Stimulated activated naive CD8-positive, alpha-beta T cell treated with anti-CD3 and anti-CD28 coated beads, Interleukin-15, amount 100 ng/mL, for 72 hours (primary cell): ENCODE data around the gene DYNLRB1.

Experiments used
- ATAC-seq: fragments of 150-1000 bp; cut with Tn5 transposase; 2 replicates; pipeline ENCODE4 v1.10.0; 2021; ENCODE audit warnings: mild to moderate bottlenecking, moderate library complexity
- DNase-seq, 2 donors: peaks; one replicate each; pipeline ENCODE4 v3.0.0; 2021 to 2022
- H3K27ac Mint-ChIP-seq, 2 donors: one replicate each; pipeline ENCODE4 v1.8.0; 2022; ENCODE audit warnings: mild to moderate bottlenecking in 2 of 2, mixed read lengths in 2 of 2, moderate library complexity in 2 of 2
- H3K27me3 Mint-ChIP-seq: one replicate; pipeline ENCODE4 v1.8.0; 2022; ENCODE audit warnings: mixed read lengths
- H3K4me1 Mint-ChIP-seq: one replicate; pipeline ENCODE4 v1.8.0; 2022; ENCODE audit warnings: mild to moderate bottlenecking, mixed read lengths
- H3K4me3 Mint-ChIP-seq, 2 donors: one replicate each; pipeline ENCODE4 v1.8.0; 2022; ENCODE audit warnings: mild to moderate bottlenecking in 2 of 2, mixed read lengths in 2 of 2, moderate library complexity in 1 of 2
- H3K9me3 Mint-ChIP-seq, 2 donors: one replicate each; pipeline ENCODE4 v1.8.0; 2022; ENCODE audit warnings: mixed read lengths in 2 of 2

Gene DYNLRB1

GRCh38 chr20:34536798-34537394 lies 20.7 kb downstream of the DYNLRB1 start:
- no peaks in the 10 kb centered on the region for H3K27me3 Mint-ChIP-seq
- H3K27ac Mint-ChIP-seq, result no peak overlapping the region
- DNase-seq (peak in 1 of 2 donors; percentile 23), ATAC-seq (peak; percentile 60)
- peaks cover 10% of the 10 kb centered on the region for H3K4me1 Mint-ChIP-seq
- no peaks in the 10 kb centered on the region for H3K9me3 Mint-ChIP-seq
- no peak overlapping the region for H3K4me3 Mint-ChIP-seq

GRCh38 chr20:34537651-34538050 lies 21.4 kb downstream of the DYNLRB1 start:
- H3K4me3 Mint-ChIP-seq, result no peak overlapping the region
- H3K27ac Mint-ChIP-seq, result no peak overlapping the region
- peaks cover 10% of the 10 kb centered on the region for H3K4me1 Mint-ChIP-seq
- ATAC-seq (no peak), DNase-seq (no peak)
- no peaks in the 10 kb centered on the region for H3K27me3 Mint-ChIP-seq
- H3K9me3 Mint-ChIP-seq, result no peaks in the 10 kb centered on the region

GRCh38 chr20:34538671-34539123 lies 22.5 kb downstream of the DYNLRB1 start:
- H3K27me3 Mint-ChIP-seq, result no peaks in the 10 kb centered on the region
- no peak overlapping the region for H3K4me3 Mint-ChIP-seq
- peak; percentile 64 for ATAC-seq
- no peaks in the 10 kb centered on the region for H3K9me3 Mint-ChIP-seq
- DNase-seq, result peak; percentile 44 to 61
- H3K27ac Mint-ChIP-seq, result no peak overlapping the region
- peaks cover 10% of the 10 kb centered on the region for H3K4me1 Mint-ChIP-seq

- no peak overlapping the region for H3K4me3 Mint-ChIP-seq
- no peaks in the 10 kb centered on the region for H3K9me3 Mint-ChIP-seq
- no peak for DNase-seq
- no peak for ATAC-seq
- no peaks in the 10 kb centered on the region for H3K27me3 Mint-ChIP-seq
- no peak overlapping the region for H3K27ac Mint-ChIP-seq
- peaks cover 21% of the 10 kb centered on the region for H3K4me1 Mint-ChIP-seq
Observed at GRCh38 chr20:34539756-34540155, 23.5 kb downstream of the DYNLRB1 start.

GRCh38 chr20:34540596-34541263 lies 24.5 kb downstream of the DYNLRB1 start:
- H3K27ac Mint-ChIP-seq, result peak overlapping the region; percentile 44 to 45
- no peak overlapping the region for H3K4me3 Mint-ChIP-seq
- no peaks in the 10 kb centered on the region for H3K9me3 Mint-ChIP-seq
- peaks cover 5% of the 10 kb centered on the region for H3K27me3 Mint-ChIP-seq
- peaks cover 23% of the 10 kb centered on the region for H3K4me1 Mint-ChIP-seq
- ATAC-seq, result no peak
- no peak for DNase-seq

GRCh38 chr20:34541264-34541901 lies 25.2 kb downstream of the DYNLRB1 start:
- H3K27ac Mint-ChIP-seq, result peak overlapping the region in 1 of 2 donors; percentile 93
- no peak for DNase-seq
- no peak overlapping the region for H3K4me3 Mint-ChIP-seq
- ATAC-seq, result no peak
- peaks cover 9% of the 10 kb centered on the region for H3K27me3 Mint-ChIP-seq
- no peaks in the 10 kb centered on the region for H3K9me3 Mint-ChIP-seq
- peaks cover 23% of the 10 kb centered on the region for H3K4me1 Mint-ChIP-seq

- Mint-ChIP-seq H3K4me1 (peaks cover 23% of the 10 kb centered on the region), H3K27me3 (peaks cover 9% of the 10 kb centered on the region), H3K4me3 (no peak overlapping the region), H3K27ac (no peak overlapping the region), H3K9me3 (no peaks in the 10 kb centered on the region)
- no peak for ATAC-seq
- no peak for DNase-seq
Observed at GRCh38 chr20:34541917-34542316, 25.7 kb downstream of the DYNLRB1 start.

- H3K4me1 Mint-ChIP-seq, result peaks cover 23% of the 10 kb centered on the region
- H3K27me3 Mint-ChIP-seq, result peaks cover 9% of the 10 kb centered on the region
- H3K9me3 Mint-ChIP-seq, result no peaks in the 10 kb centered on the region
- no peak overlapping the region for H3K4me3 Mint-ChIP-seq
- DNase-seq (no peak), ATAC-seq (no peak)
- no peak overlapping the region for H3K27ac Mint-ChIP-seq
Observed at GRCh38 chr20:34542439-34542838, 26.2 kb downstream of the DYNLRB1 start.

- Mint-ChIP-seq H3K27me3 (peaks cover 9% of the 10 kb centered on the region), H3K4me3 (no peak overlapping the region), H3K9me3 (no peaks in the 10 kb centered on the region), H3K27ac (peak overlapping the region in 1 of 2 donors; percentile 35), H3K4me1 (peaks cover 23% of the 10 kb centered on the region)
- ATAC-seq (no peak), DNase-seq (no peak)
Observed at GRCh38 chr20:34543463-34544056, 27.3 kb downstream of the DYNLRB1 start.

GRCh38 chr20:34544109-34544796 lies 28.0 kb downstream of the DYNLRB1 start:
- H3K27me3 Mint-ChIP-seq, result peaks cover 9% of the 10 kb centered on the region
- no peaks in the 10 kb centered on the region for H3K9me3 Mint-ChIP-seq
- H3K4me1 Mint-ChIP-seq, result peaks cover 23% of the 10 kb centered on the region
- H3K27ac Mint-ChIP-seq, result peak overlapping the region in 1 of 2 donors; percentile 35
- ATAC-seq (peak; percentile 78), DNase-seq (peak in 1 of 2 donors; percentile 20)
- H3K4me3 Mint-ChIP-seq, result peak overlapping the region; percentile 20 to 62

- peaks cover 9% of the 10 kb centered on the region for H3K27me3 Mint-ChIP-seq
- ATAC-seq, result no peak
- H3K27ac Mint-ChIP-seq, result no peak overlapping the region
- H3K9me3 Mint-ChIP-seq, result no peaks in the 10 kb centered on the region
- H3K4me1 Mint-ChIP-seq, result peaks cover 14% of the 10 kb centered on the region
- no peak for DNase-seq
- no peak overlapping the region for H3K4me3 Mint-ChIP-seq
Observed at GRCh38 chr20:34546751-34547181, 30.5 kb downstream of the DYNLRB1 start.

- DNase-seq (no peak), ATAC-seq (no peak)
- peaks cover 13% of the 10 kb centered on the region for H3K4me1 Mint-ChIP-seq
- H3K9me3 Mint-ChIP-seq, result no peaks in the 10 kb centered on the region
- H3K27me3 Mint-ChIP-seq, result peaks cover 9% of the 10 kb centered on the region
- no peak overlapping the region for H3K27ac Mint-ChIP-seq
- H3K4me3 Mint-ChIP-seq, result no peak overlapping the region
Observed at GRCh38 chr20:34547844-34548613, 31.8 kb downstream of the DYNLRB1 start.

- H3K9me3 Mint-ChIP-seq, result no peaks in the 10 kb centered on the region
- peaks cover 5% of the 10 kb centered on the region for H3K4me1 Mint-ChIP-seq
- peaks cover 9% of the 10 kb centered on the region for H3K27me3 Mint-ChIP-seq
- H3K27ac Mint-ChIP-seq, result no peak overlapping the region
- H3K4me3 Mint-ChIP-seq, result no peak overlapping the region
- no peak for ATAC-seq
- DNase-seq, result no peak
Observed at GRCh38 chr20:34549291-34549928, 33.2 kb downstream of the DYNLRB1 start.

- DNase-seq (no peak), ATAC-seq (no peak)
- Mint-ChIP-seq H3K9me3 (no peaks in the 10 kb centered on the region), H3K4me1 (peaks cover under 1% of the 10 kb centered on the region), H3K27ac (no peak overlapping the region), H3K4me3 (no peak overlapping the region), H3K27me3 (peaks cover 9% of the 10 kb centered on the region)
Observed at GRCh38 chr20:34549929-34550305, 33.7 kb downstream of the DYNLRB1 start.
